DMS153 treated with DMSO at 0.1 percent for 48 hours (cell line): Measurements from ENCODE around the gene KNG1.

Source experiments
- DNase-seq: peaks from one replicate; lab custom pipeline; 2025; ENCODE audit not compliant: unreplicated experiment; lab: John Stamatoyannopoulos, UW

Gene KNG1

GRCh38 chr3:186772701-186773417 lies 55.7 kb downstream of the KNG1 start:
- DNase-seq, result no peak

GRCh38 chr3:186775999-186776398 lies 58.8 kb downstream of the KNG1 start:
- no peak for DNase-seq

GRCh38 chr3:186779204-186779603 lies 62.0 kb downstream of the KNG1 start:
- DNase-seq, result no peak

- no peak for DNase-seq
Observed at GRCh38 chr3:186782542-186783057, 65.4 kb downstream of the KNG1 start.

- peak; percentile 71 for DNase-seq
Observed at GRCh38 chr3:186783058-186783730, 66.0 kb downstream of the KNG1 start, which contains the start of gene EIF4A2. Gene EIF4A2, plus strand, starts transcription at chr3:186783577. Its CDS starts 34 bp downstream, at chr3:186783611.

GRCh38 chr3:186783731-186784515 lies 66.8 kb downstream of the KNG1 start:
- DNase-seq, result peak; percentile 12

GRCh38 chr3:186784820-186785494 lies 67.8 kb downstream of the KNG1 start:
- no peak for DNase-seq

- DNase-seq, result no peak
Observed at GRCh38 chr3:186785495-186786018, 68.4 kb downstream of the KNG1 start.

GRCh38 chr3:186786922-186787321 lies 69.8 kb downstream of the KNG1 start:
- DNase-seq, result no peak

GRCh38 chr3:186787642-186788481 lies 70.7 kb downstream of the KNG1 start:
- no peak for DNase-seq

- no peak for DNase-seq
Observed at GRCh38 chr3:186788482-186789370, 71.6 kb downstream of the KNG1 start.

GRCh38 chr3:186789554-186790260 lies 72.5 kb downstream of the KNG1 start:
- DNase-seq, result no peak

GRCh38 chr3:186790261-186790981 lies 73.3 kb downstream of the KNG1 start:
- no peak for DNase-seq
